Prostate gland (tissue), 2 donors: ENCODE results near the gene PPP4R2.

ENCODE experiments used
- CTCF ChIP-seq, 4 experiments: fragments of 200-600 bp in 2 of 4; fragments of 450-650 bp in 2 of 4; sonication (generic) in 2 of 4; IDR thresholded peaks; 1 replicate in 3 of 4; 2 replicates in 1 of 4; pipeline ENCODE4 v1.5.1; 2016 to 2019; ENCODE audit warnings: antibody characterized with exemption in 4 of 4, mild to moderate bottlenecking in 2 of 4, moderate library complexity in 2 of 4
- POLR2A ChIP-seq: fragments of 450-650 bp; IDR thresholded peaks from one replicate; pipeline ENCODE4 v1.6.1; 2016; ENCODE audit warnings: antibody characterized with exemption, mild to moderate bottlenecking

DNA sequence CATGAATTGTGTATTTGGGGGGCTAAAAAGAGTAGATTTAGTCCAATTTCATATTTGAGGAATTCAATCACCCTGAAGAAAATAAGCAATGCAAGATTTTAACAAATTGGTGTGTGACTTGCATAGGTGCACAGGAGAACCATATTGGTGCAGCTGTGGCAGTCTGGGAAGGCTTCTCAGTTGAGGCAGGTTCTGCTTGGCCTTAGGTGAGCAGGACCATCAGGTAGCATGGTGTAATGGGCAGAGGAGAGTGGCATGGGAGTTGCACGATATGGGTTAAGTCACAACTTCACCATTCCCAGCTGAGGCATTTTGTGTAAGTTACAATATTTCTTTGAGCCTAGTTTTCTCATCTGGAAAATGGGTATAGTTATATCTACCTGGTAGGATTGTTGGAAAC is 75.3 kb downstream of the PPP4R2 start:
- TF ChIP-seq CTCF (IDR thresholded peaks at IDR 0.05), result no peak
- no peak for TF ChIP-seq POLR2A
